ENCODE results near the gene RTN4RL2.

The RTN4RL2 gene

DNA sequence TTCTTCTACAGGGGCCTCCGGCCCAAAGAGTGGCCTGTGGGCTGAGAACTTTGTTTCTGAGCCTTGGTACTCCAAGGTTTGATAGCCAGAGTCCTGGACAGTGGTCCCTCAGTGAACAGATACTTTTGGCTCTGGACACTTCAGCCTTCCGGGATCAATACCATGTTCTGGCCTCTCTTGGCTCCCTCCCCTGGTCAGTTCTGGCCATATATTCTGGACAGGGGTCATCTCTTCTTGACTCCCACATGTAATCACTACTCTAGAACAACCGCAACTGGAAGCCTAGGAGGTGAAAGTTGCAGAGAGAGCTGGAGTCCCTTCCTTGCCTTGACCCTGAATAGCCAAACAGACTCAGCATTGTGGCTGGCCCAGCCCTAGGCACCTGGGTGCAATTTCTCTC lies 2.3 kb downstream of the RTN4RL2 start:
- no peak for DNase-seq (ENCODE audit: low spot score)

DNA sequence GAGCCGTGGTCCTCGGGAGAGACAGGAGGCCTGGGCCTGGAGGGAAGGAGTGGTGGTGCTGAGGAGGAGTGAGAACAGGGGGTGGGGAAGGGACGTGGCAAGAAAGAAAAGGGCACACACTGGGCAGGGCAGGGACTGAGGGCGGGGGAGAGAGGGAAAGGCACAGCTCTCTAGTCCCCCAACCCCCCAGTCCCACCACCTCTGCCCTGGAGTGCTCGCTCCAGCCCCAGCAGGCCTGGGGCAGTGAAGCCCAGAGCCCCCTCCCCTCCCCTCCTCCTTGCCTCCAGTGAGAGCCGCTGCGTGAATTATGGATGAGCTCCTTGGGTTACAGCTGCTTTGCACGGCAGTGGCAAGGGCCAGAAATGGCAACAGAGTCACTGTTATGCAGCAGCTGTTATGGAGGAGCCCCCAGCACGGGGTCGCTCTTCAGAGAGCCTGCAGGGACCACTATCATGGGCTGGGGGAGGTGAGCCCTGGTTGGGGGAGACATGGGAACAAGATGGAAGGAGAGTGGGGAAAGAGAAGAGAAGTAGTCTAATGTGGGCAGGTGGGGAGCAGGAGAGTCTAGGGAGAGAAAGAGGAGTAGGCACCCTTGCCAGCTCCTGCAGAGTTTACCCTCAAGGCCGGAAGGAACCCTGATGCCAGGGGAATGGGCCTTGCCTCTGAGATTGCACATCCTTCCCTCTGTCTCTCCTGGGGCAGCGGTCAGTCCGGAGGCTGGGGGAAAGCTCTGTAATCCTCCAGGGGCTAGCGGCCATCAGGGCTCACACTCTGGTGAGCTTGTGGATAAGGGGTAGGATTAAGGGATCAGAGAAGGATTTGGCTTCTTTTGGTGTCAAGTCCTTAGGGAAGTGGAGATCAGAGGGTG lies 3.6 kb downstream of the RTN4RL2 start:
- DNase-seq (ENCODE audit: low spot score): no peak

DNA sequence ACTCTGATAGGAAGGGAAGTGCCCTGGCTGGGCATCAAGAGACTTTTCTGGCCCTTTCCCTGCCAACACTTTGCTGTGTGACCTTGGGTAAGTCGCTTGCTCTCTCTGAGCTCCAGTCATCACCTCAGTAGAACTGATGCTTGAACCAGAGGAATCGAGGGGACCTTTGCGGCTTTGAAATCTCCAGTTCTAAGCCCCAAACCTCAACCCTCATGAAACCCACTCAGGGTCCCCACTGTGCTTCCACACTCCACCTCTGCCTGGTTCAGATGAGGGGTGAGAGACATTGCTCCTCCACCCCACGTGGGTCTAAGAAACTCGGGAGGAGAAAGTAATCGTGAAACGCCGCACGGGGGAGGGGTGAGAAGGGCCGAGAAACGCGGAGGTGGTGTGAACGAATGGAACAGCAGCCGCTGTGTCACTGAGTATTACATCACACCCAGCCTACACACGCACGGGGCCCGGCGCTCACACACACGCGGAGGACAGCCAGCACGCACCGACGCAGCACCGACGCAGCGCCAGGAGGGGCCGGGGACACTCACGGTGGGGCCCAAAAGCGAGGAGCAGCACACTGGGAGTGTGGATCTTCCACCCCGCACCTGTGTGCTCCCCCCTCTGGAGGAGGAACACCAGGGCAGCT lies 4.3 kb downstream of the RTN4RL2 start:
- DNase-seq (ENCODE audit: low spot score): no peak

DNA sequence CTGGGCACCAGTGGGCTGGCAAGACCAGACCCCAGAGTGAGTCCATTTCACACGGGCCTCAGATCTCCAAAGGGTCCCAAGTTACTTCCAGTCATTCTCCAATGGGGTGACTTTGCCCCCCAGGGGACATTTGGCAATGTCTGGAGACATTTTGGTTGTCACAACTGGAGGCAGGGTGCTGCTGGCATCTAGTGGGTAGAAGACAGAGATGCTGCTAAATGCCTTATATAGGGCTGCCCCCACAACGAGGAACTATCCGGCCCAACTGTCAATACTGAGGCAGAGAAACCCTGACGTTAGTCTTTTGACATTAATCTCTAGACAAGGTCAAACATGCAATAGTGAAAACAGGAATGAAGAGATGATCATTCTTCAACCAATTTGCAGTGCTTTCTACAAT lies 6.4 kb downstream of the RTN4RL2 start:
- DNase-seq (ENCODE audit: low spot score): no peak

DNA sequence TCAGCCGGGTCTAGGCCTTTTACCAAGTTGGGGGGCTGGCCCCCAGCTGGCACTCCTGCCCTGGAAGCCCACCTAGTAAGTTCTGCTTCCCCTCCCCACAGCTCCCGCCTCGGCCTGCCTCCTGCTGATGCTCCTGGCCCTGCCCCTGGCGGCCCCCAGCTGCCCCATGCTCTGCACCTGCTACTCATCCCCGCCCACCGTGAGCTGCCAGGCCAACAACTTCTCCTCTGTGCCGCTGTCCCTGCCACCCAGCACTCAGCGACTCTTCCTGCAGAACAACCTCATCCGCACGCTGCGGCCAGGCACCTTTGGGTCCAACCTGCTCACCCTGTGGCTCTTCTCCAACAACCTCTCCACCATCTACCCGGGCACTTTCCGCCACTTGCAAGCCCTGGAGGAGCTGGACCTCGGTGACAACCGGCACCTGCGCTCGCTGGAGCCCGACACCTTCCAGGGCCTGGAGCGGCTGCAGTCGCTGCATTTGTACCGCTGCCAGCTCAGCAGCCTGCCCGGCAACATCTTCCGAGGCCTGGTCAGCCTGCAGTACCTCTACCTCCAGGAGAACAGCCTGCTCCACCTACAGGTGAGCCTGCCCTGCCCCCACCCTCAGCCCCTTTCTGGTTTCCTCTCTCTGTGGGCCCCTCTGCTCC lies 7.3 kb downstream of the RTN4RL2 start:
- no peak for DNase-seq (ENCODE audit: low spot score)

DNA sequence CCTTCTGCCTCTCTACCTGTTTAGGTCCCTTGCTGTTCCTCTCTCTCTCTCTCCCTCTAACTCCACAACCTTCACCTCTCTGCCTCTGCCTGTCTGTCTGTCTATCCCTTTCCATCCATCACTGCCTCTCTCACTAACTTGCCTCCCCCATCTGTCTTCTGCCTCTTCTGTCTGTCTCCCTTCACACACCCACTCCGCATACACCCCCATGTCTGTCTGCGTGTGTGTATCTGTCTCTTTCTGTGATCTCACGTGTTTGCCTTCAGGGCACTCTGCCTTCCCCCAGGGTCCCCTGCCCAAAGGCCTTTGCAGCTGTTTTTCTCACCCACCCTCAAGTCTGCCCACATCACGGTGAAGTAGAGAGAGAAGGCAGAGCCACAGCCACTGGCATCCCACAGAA lies 7.9 kb downstream of the RTN4RL2 start:
- no peak for DNase-seq (ENCODE audit: low spot score)

DNA sequence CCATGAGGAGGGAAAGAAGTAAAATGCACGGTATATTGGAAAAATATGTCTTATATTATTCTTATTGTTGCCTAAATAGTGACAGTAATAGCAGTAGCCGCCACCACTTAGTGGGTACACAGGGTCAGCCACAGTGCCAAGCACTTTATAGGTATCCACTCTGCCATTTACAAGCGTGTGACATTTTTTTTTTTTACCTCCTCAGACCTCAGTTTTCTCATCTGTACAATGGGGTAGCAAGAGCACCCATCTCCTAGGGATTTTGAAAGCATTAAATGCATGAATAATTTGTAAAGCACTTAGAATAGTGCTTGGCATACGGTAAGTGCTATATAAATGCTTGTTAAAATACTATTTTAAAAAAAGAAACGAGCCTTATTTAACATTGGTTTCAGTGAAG lies 8.9 kb downstream of the RTN4RL2 start:
- DNase-seq (ENCODE audit: low spot score): no peak

DNA sequence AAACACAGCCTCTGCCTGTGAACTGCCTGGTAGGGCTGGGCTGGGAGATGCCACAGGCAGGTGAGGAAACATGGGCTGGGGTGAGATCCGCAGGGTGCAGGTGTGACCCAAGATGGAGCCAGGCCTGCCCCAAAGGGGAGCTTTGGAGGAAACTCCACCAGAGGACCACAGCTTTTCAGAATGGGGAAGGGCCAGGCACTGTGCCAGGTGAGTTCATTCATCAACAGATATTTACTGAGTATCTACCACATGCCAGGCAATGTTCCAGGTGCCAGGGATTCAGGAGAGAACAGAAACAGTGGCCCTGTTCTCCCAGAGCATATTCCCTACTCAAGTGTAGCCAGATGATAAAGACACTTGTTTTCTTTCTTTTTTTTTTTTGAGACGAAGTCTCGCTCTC lies 11.2 kb downstream of the RTN4RL2 start:
- no peak for DNase-seq (ENCODE audit: low spot score)

DNA sequence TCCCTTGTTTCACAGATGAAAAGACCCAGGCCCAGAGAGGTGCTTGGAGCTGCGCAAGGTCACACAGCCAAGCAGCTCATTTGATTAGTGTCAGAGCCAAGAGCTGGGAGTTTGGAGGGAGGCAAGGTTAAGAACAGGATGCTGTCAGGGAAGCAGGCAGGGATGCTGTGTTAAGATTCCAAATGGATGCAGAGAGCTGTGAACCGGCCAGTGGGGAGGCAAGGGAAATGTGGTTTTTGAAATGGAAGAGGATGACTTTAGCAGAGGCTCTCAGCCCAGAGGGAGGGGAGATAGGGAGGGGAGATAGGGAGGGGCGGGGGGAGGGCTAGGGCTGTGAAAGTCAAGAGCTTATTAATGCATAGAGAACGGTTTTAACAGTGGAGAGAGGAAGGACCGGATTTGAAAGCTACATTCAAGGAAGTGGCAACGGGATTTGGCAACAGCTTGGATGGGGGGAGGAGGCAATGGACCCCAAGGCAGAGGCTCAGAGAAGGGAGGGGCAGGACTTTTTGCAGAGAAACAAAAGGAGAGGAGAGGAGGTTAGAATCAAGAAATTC lies 13.0 kb downstream of the RTN4RL2 start:
- DNase-seq (ENCODE audit: low spot score): no peak

DNA sequence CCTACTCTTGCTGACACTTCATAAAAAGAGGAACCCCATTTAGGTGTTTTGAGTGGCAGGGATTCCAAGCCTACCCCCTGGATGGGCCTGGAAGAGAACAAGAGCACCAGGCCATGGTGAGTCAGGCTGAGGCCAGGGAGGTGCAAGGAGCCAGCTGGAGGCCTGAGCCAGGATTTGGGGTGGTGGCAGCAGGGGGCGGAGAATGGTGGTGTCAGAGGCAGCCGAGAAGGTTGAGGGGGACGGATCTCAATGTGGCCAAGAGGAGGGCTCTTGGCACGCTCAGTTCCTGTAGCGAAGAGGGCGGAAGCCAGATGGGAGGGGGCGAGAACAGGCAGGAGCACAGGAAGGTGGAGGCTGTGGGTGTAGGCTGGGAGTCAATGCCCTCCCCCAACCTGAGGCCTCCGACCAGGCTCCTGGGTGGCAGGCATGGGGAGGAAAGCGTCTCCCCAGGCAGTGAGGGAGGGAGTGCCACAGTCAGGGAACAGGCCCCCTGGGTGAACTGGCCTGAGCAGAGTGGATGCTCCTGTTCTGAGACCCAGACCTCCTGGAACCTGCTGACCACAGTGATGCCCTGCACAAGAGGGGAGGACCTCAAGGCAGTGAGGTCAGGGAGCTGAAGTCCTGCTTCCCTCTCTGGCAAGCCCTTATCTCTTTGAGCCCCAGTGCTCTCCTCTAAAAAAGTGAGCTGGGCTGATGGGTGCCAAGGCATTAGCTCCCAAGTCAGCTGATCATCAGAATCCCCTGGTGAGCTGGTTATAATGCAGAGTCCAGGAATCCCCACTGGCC lies 13.9 kb downstream of the RTN4RL2 start:
- no peak for DNase-seq (ENCODE audit: low spot score)

DNA sequence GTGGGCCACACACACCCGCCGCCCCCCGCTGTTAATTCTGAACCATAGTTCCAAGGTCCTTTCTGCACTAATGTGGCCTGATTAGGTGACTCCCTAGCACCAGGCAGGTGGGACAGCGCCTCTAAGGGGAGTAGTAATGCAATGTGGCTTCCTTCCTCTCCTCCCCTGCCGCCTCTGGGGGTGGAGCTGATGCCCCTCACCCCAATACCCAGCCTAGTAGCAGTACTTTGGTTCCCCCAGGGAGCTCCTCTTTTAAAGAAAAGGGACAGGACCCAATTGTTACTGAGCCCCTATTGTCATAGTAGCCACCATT lies 14.4 kb downstream of the RTN4RL2 start:
- no peak for DNase-seq (ENCODE audit: low spot score)

DNA sequence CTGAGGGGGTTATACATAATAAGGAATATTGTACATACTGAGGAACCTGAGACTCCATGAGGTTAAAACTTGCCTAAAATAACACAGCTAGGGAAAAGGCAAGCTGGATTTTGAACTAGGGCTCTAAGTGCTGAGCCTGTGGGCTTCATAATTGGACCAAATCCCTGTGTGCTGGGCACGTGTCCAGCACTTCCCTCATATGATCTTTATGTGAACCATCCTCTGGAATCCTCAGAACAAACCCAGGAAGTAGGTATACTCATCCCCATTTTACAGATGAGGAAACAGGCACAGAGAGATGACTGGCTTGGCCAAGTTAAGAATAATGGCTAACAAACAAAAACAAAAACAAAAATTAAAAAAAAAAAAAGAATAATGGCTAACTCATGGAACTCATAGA lies 14.9 kb downstream of the RTN4RL2 start:
- DNase-seq (ENCODE audit: low spot score): no peak

DNA sequence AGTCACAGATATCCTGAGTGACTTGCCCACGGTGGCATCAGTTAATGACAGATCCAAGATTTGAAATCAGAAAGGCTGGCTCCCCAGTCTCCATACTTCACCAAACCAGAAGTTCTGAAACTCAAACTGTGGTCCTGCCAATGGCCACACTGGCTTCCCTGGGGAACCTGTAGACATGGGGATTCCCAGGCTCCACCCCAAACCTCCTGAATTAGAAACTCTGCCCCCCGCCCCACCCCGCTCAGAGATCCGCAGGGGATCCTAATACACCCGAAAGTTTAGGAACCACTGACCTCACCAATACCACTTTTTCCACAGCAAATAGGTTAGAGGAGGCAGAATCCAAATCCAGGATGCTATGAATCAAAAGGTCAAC lies 15.3 kb downstream of the RTN4RL2 start:
- no peak for DNase-seq (ENCODE audit: low spot score)

DNA sequence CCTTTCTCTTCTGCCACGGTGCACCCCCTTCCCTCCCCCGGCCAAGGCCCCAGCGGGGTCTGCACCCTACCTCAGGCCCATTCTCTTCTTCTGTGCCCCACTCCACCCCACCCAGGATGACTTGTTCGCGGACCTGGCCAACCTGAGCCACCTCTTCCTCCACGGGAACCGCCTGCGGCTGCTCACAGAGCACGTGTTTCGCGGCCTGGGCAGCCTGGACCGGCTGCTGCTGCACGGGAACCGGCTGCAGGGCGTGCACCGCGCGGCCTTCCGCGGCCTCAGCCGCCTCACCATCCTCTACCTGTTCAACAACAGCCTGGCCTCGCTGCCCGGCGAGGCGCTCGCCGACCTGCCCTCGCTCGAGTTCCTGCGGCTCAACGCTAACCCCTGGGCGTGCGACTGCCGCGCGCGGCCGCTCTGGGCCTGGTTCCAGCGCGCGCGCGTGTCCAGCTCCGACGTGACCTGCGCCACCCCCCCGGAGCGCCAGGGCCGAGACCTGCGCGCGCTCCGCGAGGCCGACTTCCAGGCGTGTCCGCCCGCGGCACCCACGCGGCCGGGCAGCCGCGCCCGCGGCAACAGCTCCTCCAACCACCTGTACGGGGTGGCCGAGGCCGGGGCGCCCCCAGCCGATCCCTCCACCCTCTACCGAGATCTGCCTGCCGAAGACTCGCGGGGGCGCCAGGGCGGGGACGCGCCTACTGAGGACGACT lies 15.9 kb downstream of the RTN4RL2 start:
- no peak for DNase-seq (ENCODE audit: low spot score)

DNA sequence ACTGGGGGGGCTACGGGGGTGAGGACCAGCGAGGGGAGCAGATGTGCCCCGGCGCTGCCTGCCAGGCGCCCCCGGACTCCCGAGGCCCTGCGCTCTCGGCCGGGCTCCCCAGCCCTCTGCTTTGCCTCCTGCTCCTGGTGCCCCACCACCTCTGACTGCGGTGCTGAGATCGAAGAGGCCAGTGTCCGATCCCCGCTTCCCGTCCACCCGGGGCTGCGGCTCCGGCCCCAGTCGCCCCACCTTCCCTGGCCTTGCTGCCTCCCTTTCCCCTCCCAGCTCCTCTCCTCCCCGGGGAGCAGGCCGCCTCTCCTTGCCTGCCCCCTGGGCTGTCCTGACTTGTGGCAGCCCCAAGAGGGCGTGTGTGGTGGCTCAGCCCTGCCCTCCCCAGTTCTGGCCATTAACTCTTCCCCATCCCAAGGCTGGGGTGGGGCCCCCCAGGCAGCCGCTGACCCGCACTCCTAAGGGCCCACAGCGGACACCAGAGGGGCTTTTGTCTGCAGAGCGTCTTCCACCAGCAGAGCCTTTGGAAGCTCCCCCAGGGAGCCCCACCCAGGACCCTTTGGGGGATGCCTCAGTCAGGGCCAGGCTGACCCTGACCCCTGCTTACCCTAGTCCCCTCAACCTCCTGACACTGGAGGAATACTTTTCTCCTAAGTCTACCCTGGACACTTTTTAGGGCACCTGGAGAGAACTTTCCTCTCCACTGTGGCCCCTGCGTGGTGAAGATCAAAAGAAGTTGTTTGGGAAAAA lies 16.6 kb downstream of the RTN4RL2 start:
- peak; percentile 52 for DNase-seq (ENCODE audit: low spot score)

DNA sequence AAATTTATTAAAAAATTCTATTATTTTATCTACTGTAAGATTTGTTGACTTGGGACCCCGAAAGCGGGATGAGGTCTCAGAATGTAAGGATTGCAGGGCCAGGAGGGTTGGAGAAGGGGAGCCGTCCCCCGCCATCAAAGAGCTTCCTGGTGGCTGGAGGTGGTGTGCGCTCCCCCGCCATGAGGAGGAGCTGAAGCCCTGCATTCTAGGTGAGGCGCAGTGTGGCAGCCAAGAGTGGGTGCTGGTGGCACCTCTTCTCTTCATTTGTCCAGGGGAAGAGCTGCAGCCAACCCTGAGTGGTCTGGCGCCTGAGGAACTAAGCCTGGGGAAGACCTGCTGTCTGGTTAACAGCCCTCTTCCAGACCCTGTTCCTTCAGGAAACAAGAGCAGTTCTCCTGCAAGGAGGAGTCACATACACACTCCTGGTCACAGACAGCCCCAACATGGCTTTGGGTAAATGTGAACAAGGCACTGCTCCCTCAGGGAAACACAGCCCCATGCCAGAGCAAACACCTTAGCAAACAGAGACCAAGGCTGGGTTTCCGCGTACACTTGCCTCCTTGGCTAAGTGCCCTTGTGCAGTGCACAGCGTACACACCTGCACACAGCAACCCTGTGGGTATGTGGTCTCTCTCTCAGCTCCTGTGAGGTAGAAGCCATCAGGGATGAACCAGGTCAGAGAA lies 17.3 kb downstream of the RTN4RL2 start:
- no peak for DNase-seq (ENCODE audit: low spot score)

DNA sequence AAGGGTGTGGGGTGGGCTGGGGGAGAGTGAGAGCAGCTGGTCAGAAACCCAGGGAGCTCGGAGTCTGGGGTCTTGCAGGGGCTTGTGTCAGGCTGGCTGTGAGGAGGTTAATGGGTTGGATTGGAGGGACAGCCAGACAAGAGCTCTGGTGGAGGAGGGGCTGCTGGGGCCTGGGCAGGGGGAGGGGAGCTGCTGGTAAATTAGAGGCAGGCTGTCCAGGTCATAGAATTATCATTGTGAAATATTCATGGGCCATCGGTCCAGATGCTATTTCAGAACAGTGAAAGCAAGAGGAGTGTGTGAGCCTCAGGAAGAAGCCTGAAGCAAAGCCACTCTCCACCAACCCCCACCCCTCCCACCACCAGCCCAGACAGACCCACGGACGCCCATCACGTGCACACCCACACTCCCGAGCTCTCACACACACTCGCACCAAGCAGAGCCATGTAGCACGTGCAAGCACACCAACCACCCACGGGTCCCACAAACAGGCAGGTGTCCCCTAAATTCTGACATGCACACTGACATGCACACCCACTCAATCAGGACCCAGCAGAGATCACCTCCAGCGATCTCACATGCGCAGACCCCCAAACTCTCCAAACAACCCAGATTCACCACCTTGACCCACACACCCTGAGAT lies 18.8 kb downstream of the RTN4RL2 start:
- DNase-seq (ENCODE audit: low spot score): no peak

DNA sequence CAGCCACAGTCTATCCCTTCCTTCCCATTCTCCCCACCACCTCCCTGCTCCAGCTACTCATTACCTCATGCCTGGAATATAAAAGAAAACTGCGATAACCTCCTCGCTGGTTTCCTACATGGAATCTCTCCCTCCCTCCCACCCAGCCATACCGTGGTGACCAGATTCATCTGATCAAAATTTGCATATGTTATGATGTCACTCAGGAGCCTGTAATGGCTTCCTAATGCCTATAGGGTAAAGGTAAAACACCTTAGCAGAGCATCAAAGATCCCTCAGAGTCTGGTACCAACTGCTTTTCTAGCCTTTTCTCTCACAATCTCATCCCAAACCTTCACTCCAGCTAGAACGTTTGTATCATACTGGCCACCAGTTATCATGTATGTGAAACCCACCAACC lies 19.6 kb downstream of the RTN4RL2 start:
- no peak for DNase-seq (ENCODE audit: low spot score)

DNA sequence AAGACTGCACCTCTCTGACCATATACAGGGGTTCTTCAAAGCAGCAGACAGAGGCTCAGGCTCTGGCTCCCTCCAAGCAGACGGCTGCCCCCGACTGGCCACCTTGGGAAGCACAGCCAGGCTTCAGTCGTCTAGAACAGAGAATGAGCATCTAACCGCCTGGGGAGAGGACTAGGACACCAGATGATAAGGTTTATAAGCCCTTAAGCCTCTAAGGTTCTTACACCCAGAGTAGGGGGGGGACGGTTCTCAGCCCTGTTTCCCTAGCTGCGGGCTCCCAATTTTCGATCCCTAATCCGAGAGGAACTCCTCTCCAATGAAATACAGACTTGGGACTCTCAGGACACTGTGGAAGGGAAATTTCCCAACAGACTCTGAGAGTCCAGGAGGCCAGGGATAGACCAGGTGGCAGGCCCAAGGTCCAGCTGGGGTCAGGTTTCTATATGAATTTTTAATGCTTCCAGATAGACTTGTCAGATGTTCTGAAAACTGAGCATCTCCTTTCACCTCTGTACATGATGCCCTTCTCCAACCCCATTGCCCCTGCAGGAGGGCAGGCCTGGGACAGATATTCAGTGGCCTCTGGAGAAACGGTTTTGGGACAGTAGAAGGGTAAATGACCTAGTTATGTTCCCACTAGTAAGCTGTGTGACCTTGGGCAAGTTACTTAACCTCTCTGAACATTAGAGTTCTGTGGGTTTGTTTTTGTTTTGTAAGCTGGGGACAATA lies 20.2 kb downstream of the RTN4RL2 start:
- peak; percentile 75 for DNase-seq (ENCODE audit: low spot score)

Data from hematopoietic multipotent progenitor cell treated with erythropoietin and hydrocortisone succinate and interleukin-3 and kit ligand, for 15 days (in vitro differentiated cells).